HepG2 (cell line): Measurements from ENCODE around the gene PTPN20. TPM values are rescaled to one million over a fixed set of nuclear protein-coding genes. Genes with fewer than 3 reads are reported as not detected.

Experiments
- ATAC-seq: fragments of 200-7000 bp; cut with Tn5 transposase; 3 replicates; pipeline ENCODE4 v1.9.1; 2020; ENCODE audit warnings: mild to moderate bottlenecking, moderate library complexity
- BruUV-seq: library from RNA; stranded (reverse); fragments of 400-500 nt; replicated peaks from 2 replicates; lab custom pipeline; 2021; lab: Mats Ljungman, UMichigan
- CTCF ChIA-PET: fragments of 300-600 bp; formaldehyde crosslinking; extraction: SDS; loops from one replicate; lab custom pipeline; 2021; ENCODE audit warnings: low total read pairs, inconsistent platforms, low intra/inter-chr PET ratio; lab: Yijun Ruan, JAX
- POLR2A ChIA-PET: fragments of 350-600 bp; sonication (Branson Sonifier 250); formaldehyde crosslinking; loops from one replicate; lab custom pipeline; 2020; ENCODE audit warnings: antibody characterized with exemption, inconsistent platforms; lab: Yijun Ruan, JAX
- DNase-seq: peaks from one replicate; pipeline ENCODE4 v3.0.0-alpha.2; 2015; ENCODE audit warnings: low spot score
- FAIRE-seq: peaks from 3 replicates; lab custom pipeline; 2011; peaks lifted over from hg19 to GRCh38; lab: Jason Lieb, UNC
- H2AFZ ChIP-seq: one replicate; pipeline ENCODE4 v1.6.1; 2011; ENCODE audit warnings: low read length, inconsistent platforms
- H3K27ac ChIP-seq: fragments of 300-600 bp; 3 replicates; pipeline ENCODE4 v1.8.0; 2011; ENCODE audit warnings: mixed run types, mild to moderate bottlenecking, mixed read lengths, low read length, inconsistent platforms; ENCODE audit not compliant: insufficient read depth; ENCODE audit errors: extremely low read length
- H3K27me3 ChIP-seq, 2 experiments: fragments of 200-600 bp in 1 of 2; 2 replicates in 1 of 2; 3 replicates in 1 of 2; pipeline versions ENCODE4 v1.6.0 to v1.8.0; 2011; ENCODE audit warnings: low read length in 2 of 2, mild to moderate bottlenecking in 2 of 2, moderate library complexity in 2 of 2, inconsistent platforms in 1 of 2; ENCODE audit not compliant: insufficient read depth in 2 of 2, control insufficient read depth in 1 of 2
- H3K36me3 ChIP-seq, 2 experiments: fragments of 200-600 bp in 1 of 2; replicated peaks in 1 of 2; 2 replicates in 1 of 2; 3 replicates in 1 of 2; pipeline versions ENCODE4 v1.5.1 to v1.8.0; 2011; ENCODE audit warnings: low read length in 2 of 2, inconsistent platforms in 1 of 2; ENCODE audit not compliant: insufficient read depth in 2 of 2, control insufficient read depth in 1 of 2
- H3K4me1 ChIP-seq: 2 replicates; pipeline ENCODE4 v1.5.1; 2012; ENCODE audit warnings: low read length, inconsistent platforms; ENCODE audit not compliant: insufficient read depth
- H3K4me2 ChIP-seq: 2 replicates; pipeline ENCODE4 v1.6.0; 2011; ENCODE audit warnings: low read depth, low read length, inconsistent platforms
- H3K4me3 ChIP-seq, 3 experiments: fragments of 200-600 bp in 1 of 3; sonication (generic), shearing (Covaris generic) in 1 of 3; replicated peaks in 1 of 3; 2 replicates each; pipeline ENCODE4 v1.5.1; 2011 to 2016; ENCODE audit warnings: low read length in 3 of 3, inconsistent platforms in 2 of 3, low read depth in 2 of 3, mild to moderate bottlenecking in 2 of 3, control low read depth in 1 of 3, mixed read lengths in 1 of 3; ENCODE audit not compliant: insufficient read depth in 1 of 3
- H3K79me2 ChIP-seq: one replicate; pipeline ENCODE4 v1.6.1; 2011; ENCODE audit warnings: low read length, inconsistent platforms; ENCODE audit not compliant: insufficient read depth
- H3K9ac ChIP-seq: 2 replicates; pipeline ENCODE4 v1.6.0; 2011; ENCODE audit warnings: mild to moderate bottlenecking, low read depth, low read length, inconsistent platforms; ENCODE audit not compliant: insufficient read depth
- H3K9me3 ChIP-seq: 2 replicates; pipeline ENCODE4 v1.5.1; 2012; ENCODE audit warnings: mild to moderate bottlenecking, low read length
- H4K20me1 ChIP-seq: 2 replicates; pipeline ENCODE4 v1.6.0; 2011; ENCODE audit warnings: inconsistent platforms, mild to moderate bottlenecking, low read length, moderate library complexity; ENCODE audit not compliant: insufficient read depth
- CC2D1A ChIP-seq: sonication (generic); formaldehyde crosslinking; IDR thresholded peaks from 2 replicates; pipeline ENCODE4 v1.8.1; 2023; ENCODE audit warnings: mild to moderate bottlenecking, missing genetic modification reagents
- CCAR2 ChIP-seq: fragments of 200-400 bp; formaldehyde crosslinking; optimal IDR thresholded peaks from 2 replicates; pipeline ENCODE3; 2018; ENCODE audit warnings: low read depth, mild to moderate bottlenecking, low read length, moderate library complexity
- CEBPB ChIP-seq: IDR thresholded peaks from 2 replicates; pipeline ENCODE4 v1.6.1; 2011; ENCODE audit warnings: low read depth, low read length, improper control_type of control experiment, borderline replicate concordance
- FLYWCH1 ChIP-seq: sonication (generic); formaldehyde crosslinking; IDR thresholded peaks from 2 replicates; pipeline ENCODE4 v1.8.1; 2023; ENCODE audit warnings: mild to moderate bottlenecking, missing genetic modification reagents
- FOSL2 ChIP-seq: sonication (generic); formaldehyde crosslinking; IDR thresholded peaks from 2 replicates; pipeline ENCODE4 v1.4.0; 2020; ENCODE audit warnings: missing genetic modification reagents
- PHF20 ChIP-seq: sonication (generic); formaldehyde crosslinking; IDR thresholded peaks from 2 replicates; pipeline ENCODE4 v1.5.0; 2020; ENCODE audit warnings: mild to moderate bottlenecking, missing genetic modification reagents
- REPIN1 ChIP-seq: sonication (generic); formaldehyde crosslinking; IDR thresholded peaks from 2 replicates; pipeline ENCODE4 v1.8.0; 2022; ENCODE audit warnings: missing genetic modification reagents, low read depth, mild to moderate bottlenecking, borderline replicate concordance
- SALL2 ChIP-seq: sonication (generic); formaldehyde crosslinking; IDR thresholded peaks from 2 replicates; pipeline ENCODE4 v1.8.1; 2023; ENCODE audit warnings: mild to moderate bottlenecking, missing genetic modification reagents, inconsistent platforms
- U2AF2 ChIP-seq: fragments of 200-400 bp; formaldehyde crosslinking; IDR thresholded peaks from 2 replicates; pipeline ENCODE4 v1.6.1; 2017; ENCODE audit warnings: low read depth, mild to moderate bottlenecking, low read length
- ZFP90 ChIP-seq: sonication (generic); formaldehyde crosslinking; IDR thresholded peaks from 2 replicates; pipeline ENCODE4 v1.8.0; 2022; ENCODE audit warnings: missing genetic modification reagents, mild to moderate bottlenecking, inconsistent platforms, borderline replicate concordance
- ZNF264 ChIP-seq: sonication (generic); formaldehyde crosslinking; IDR thresholded peaks from 2 replicates; pipeline ENCODE4 v1.4.0; 2020; ENCODE audit warnings: missing genetic modification reagents
- ZNF468 ChIP-seq: sonication (generic); formaldehyde crosslinking; IDR thresholded peaks from 2 replicates; pipeline ENCODE4 v1.8.0; 2022; ENCODE audit warnings: mild to moderate bottlenecking, moderate library complexity, missing genetic modification reagents
- ZNF552 ChIP-seq: sonication (generic); formaldehyde crosslinking; IDR thresholded peaks from 2 replicates; pipeline ENCODE4 v1.9.0; 2022; ENCODE audit warnings: missing genetic modification reagents, mild to moderate bottlenecking, borderline replicate concordance
- ZNF678 ChIP-seq: sonication (generic); formaldehyde crosslinking; IDR thresholded peaks from 2 replicates; pipeline ENCODE4 v1.4.0; 2020; ENCODE audit warnings: mild to moderate bottlenecking, missing genetic modification reagents
- ZNF7 ChIP-seq: IDR thresholded peaks from 2 replicates; pipeline ENCODE4 v1.6.1; 2016; ENCODE audit warnings: missing biosample characterization, missing genetic modification reagents
- ZNF775 ChIP-seq: sonication (generic); formaldehyde crosslinking; IDR thresholded peaks from 2 replicates; pipeline ENCODE4 v1.4.0; 2020; ENCODE audit warnings: missing genetic modification reagents, mild to moderate bottlenecking, moderate library complexity, borderline replicate concordance
- WGBS: methylation state at CpG from one replicate; pipeline ENCODE4 v1.1.6; 2017; ENCODE audit warnings: low lambda C conversion rate; 5-methylcytosine and 5-hydroxymethylcytosine counted together
- in situ Hi-C: cut with HindIII; loops from 2 replicates; pipeline ENCODE4 v1.10.0; 2017; ENCODE audit warnings: low pct_unique_long_range_greater_than_20kb; ENCODE audit not compliant: extremely low pct_ligation_motif_present
- intact Hi-C: fragments of 100-400 bp; cut with micrococcal nuclease; formaldehyde crosslinking; loops from one replicate; pipeline ENCODE4 v1.10.0; 2022; ENCODE audit not compliant: unreplicated experiment
- polyA plus RNA-seq, 8 experiments: library from polyadenylated mRNA; depleted of rRNA in 3 of 8; stranded (reverse) in 7 of 8; unstranded in 1 of 8; fragments of >200 nt; fragmentation: Illumina TruSeq in 4 of 8; extraction: Trizol in 4 of 8; gene quantifications; 2 replicates each; pipeline versions ENCODE4 v1.2.1 to v1.2.3, GENCODE V29; 2011 to 2016; ENCODE audit warnings: low read depth in 4 of 8, missing spikeins in 1 of 8, mixed read lengths in 1 of 8; ENCODE audit not compliant: insufficient read depth in 1 of 8
- total RNA-seq, 5 experiments: library from RNA; depleted of rRNA; stranded (reverse); fragments of >200 nt; fragmentation: Illumina TruSeq; extraction: Trizol; gene quantifications; 2 replicates each; pipeline ENCODE4 v1.2.3, GENCODE V29; 2016; ENCODE audit warnings: low read depth in 1 of 5
- TF ChIP-seq, protein P1 (sequence below): sonication (generic); formaldehyde crosslinking; IDR thresholded peaks from 2 replicates; pipeline ENCODE4 v1.8.0; 2022; ENCODE audit warnings: mild to moderate bottlenecking, missing genetic modification reagents, moderate library complexity
- TF ChIP-seq, protein P2 (sequence below): sonication (generic); formaldehyde crosslinking; IDR thresholded peaks from 2 replicates; pipeline ENCODE4 v1.9.0; 2021; ENCODE audit warnings: missing genetic modification reagents, mild to moderate bottlenecking, borderline replicate concordance
- TF ChIP-seq, protein P3 (sequence below): sonication (generic); formaldehyde crosslinking; IDR thresholded peaks from 2 replicates; pipeline ENCODE4 v1.4.0; 2020; ENCODE audit warnings: missing genetic modification reagents

Gene PTPN20
- total and polyA plus RNA-seq, 2 of the 13 experiments (the other 11 are each of a cell fraction or from before 2014, with no cell fraction given), result not detected

DNA sequence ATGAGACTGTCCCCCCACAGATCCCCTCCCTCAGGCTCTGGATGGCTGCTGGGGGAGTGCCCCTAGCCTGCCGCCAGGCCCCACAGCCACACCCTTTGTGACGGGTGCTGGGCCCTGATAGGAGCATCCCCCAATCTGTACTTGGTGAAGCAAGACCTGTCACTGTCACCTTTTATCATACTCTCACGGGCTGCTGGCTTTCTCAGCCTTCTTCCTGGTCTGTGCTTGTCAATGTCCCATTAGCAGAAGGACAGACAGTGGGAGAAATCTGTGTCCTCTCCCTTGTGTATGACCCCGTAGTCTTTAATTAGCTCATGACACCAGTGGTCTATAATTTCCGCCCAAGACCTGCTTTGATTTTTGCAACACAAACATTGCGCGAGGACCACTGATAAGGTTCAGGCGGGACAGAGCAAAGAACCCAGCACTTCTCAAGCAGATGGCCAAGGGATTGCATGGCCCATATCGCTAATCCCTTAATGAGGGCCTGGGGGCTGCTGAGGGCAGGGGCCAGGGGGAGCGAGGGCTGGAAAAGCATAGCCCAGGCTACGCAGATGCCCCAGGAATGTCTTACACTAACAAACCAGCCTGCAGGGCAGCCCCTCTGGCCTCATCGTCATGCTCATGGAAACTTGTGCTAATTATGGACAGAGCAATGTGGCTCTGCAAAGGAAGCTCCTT lies 127.8 kb downstream of the PTPN20 start:
- H3K4me2 ChIP-seq, result no peak overlapping the region
- no peak overlapping the region for H3K27ac ChIP-seq
- ChIA-PET POLR2A (no interaction called here), CTCF (no interaction called here)
- H4K20me1 ChIP-seq, result no peaks in the 10 kb centered on the region
- H3K9ac ChIP-seq, result no peak overlapping the region
- no peaks in the 10 kb centered on the region for H3K36me3 ChIP-seq
- H3K9me3 ChIP-seq, result no peaks in the 10 kb centered on the region
- H2AFZ ChIP-seq, result no peak overlapping the region
- no peak overlapping the region for H3K4me3 ChIP-seq
- ATAC-seq (no peak), FAIRE-seq (no peak), DNase-seq (no peak)
- WGBS, result 7% methylated on average over 4 of the region's 12 CpGs
- in situ Hi-C loops, result no loop called here
- BruUV-seq, result no TSS peak
- no peaks in the 10 kb centered on the region for H3K4me1 ChIP-seq
- TF ChIP-seq PHF20 (CRISPR knock-in tag) (no peak), ZNF552 (CRISPR knock-in tag) (no peak), U2AF2 (no peak), SALL2 (CRISPR knock-in tag) (no peak), ZNF264 (no peak), CCAR2 (no peak), ZNF468 (CRISPR knock-in tag) (no peak), ZNF678 (no peak), CC2D1A (CRISPR knock-in tag) (no peak), FOSL2 (CRISPR knock-in tag) (no peak), CEBPB (no peak), ZFP90 (CRISPR knock-in tag) (no peak), ZNF7 (CRISPR knock-in tag) (no peak), FLYWCH1 (CRISPR knock-in tag) (no peak), ZNF775 (CRISPR knock-in tag) (no peak), REPIN1 (CRISPR knock-in tag) (no peak)
- TF ChIP-seq, protein P1, sequence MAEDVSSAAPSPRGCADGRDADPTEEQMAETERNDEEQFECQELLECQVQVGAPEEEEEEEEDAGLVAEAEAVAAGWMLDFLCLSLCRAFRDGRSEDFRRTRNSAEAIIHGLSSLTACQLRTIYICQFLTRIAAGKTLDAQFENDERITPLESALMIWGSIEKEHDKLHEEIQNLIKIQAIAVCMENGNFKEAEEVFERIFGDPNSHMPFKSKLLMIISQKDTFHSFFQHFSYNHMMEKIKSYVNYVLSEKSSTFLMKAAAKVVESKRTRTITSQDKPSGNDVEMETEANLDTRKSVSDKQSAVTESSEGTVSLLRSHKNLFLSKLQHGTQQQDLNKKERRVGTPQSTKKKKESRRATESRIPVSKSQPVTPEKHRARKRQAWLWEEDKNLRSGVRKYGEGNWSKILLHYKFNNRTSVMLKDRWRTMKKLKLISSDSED (CRISPR knock-in tag), result no peak
- TF ChIP-seq, protein P2, sequence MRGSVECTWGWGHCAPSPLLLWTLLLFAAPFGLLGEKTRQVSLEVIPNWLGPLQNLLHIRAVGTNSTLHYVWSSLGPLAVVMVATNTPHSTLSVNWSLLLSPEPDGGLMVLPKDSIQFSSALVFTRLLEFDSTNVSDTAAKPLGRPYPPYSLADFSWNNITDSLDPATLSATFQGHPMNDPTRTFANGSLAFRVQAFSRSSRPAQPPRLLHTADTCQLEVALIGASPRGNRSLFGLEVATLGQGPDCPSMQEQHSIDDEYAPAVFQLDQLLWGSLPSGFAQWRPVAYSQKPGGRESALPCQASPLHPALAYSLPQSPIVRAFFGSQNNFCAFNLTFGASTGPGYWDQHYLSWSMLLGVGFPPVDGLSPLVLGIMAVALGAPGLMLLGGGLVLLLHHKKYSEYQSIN, result no peak
- TF ChIP-seq, protein P3, sequence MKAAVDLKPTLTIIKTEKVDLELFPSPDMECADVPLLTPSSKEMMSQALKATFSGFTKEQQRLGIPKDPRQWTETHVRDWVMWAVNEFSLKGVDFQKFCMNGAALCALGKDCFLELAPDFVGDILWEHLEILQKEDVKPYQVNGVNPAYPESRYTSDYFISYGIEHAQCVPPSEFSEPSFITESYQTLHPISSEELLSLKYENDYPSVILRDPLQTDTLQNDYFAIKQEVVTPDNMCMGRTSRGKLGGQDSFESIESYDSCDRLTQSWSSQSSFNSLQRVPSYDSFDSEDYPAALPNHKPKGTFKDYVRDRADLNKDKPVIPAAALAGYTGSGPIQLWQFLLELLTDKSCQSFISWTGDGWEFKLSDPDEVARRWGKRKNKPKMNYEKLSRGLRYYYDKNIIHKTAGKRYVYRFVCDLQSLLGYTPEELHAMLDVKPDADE (CRISPR knock-in tag), result no peak
- no peaks in the 10 kb centered on the region for H3K79me2 ChIP-seq
- intact Hi-C loops, result no loop called here
- peaks cover 6 to 17% of the 10 kb centered on the region in 2 experiments; a peak in 3 of 5 replicates for H3K27me3 ChIP-seq
